ENCODE measurements around the gene SDC4.

Gene SDC4

GRCh38 chr20:45293041-45294002 is 54.9 kb downstream of the SDC4 start:
- DNase-seq, result peak; percentile 77

- DNase-seq, result no peak
Measured at GRCh38 chr20:45292343-45292742, 55.9 kb downstream of the SDC4 start.

GRCh38 chr20:45291526-45291925 is 56.7 kb downstream of the SDC4 start:
- DNase-seq, result no peak

GRCh38 chr20:45290677-45291355 is 57.4 kb downstream of the SDC4 start:
- DNase-seq, result peak; percentile 72

- no peak for DNase-seq
Measured at GRCh38 chr20:45289942-45290676, 58.1 kb downstream of the SDC4 start.

- no peak for DNase-seq
Measured at GRCh38 chr20:45288860-45289259, 59.4 kb downstream of the SDC4 start.

GRCh38 chr20:45288376-45288775 is 59.8 kb downstream of the SDC4 start:
- DNase-seq, result no peak

GRCh38 chr20:45283551-45284057 is 64.6 kb downstream of the SDC4 start:
- DNase-seq, result no peak

- no peak for DNase-seq
Measured at GRCh38 chr20:45282700-45283550, 65.3 kb downstream of the SDC4 start.

- DNase-seq, result no peak
Measured at GRCh38 chr20:45279992-45280391, 68.2 kb downstream of the SDC4 start.

GRCh38 chr20:45275338-45275737 is 72.9 kb downstream of the SDC4 start:
- no peak for DNase-seq

Measured in CD4-positive, alpha-beta T cell treated with Interleukin-17A for 1 hour (primary cell).